ENCODE measurements around the gene SEC61A1.

SEC61A1 gene

DNA sequence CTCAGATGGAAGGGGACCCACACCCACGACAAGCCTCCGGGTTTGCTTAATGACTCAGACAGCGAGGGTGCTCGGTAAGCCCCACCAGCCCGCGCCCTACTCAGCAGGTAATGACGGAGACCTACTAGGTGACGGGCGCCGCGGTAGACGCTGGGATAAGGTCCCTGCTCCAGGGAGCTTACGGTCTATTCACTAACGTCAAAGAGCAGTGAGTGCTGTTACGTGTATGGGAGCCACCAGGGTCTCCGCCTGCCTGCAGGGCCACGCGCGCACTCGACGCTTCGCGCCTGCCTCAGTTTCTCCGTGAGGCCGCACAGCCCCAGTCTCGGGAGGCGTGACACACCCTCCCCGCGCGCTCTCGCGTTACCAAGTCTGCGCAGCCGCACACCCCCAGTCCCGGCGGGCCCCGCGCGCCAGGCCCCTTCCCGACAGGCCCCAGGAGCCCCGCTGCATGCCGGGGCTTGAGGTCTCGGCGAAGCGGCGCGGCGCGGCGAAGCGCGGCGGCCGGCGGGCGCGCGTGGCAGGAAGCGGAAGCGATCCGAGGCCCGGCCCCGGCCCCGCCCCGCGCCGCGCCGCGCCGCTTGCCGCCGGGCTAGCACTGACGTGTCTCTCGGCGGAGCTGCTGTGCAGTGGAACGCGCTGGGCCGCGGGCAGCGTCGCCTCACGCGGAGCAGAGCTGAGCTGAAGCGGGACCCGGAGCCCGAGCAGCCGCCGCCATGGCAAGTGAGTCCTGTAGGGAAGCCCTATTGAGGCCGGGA lies at the start of gene SEC61A1:
Gene SEC61A1 (plus strand): TSS at position 601 of the 758 bp plus-strand sequence. CDS start 116 bp downstream, at position 717.
- peak; percentile 95 for DNase-seq (ENCODE audit: low read depth)

GRCh38 chr3:128004661-128005060 lies 47.6 kb upstream of the SEC61A1 start:
- no peak for DNase-seq (ENCODE audit: low read depth)

DNA sequence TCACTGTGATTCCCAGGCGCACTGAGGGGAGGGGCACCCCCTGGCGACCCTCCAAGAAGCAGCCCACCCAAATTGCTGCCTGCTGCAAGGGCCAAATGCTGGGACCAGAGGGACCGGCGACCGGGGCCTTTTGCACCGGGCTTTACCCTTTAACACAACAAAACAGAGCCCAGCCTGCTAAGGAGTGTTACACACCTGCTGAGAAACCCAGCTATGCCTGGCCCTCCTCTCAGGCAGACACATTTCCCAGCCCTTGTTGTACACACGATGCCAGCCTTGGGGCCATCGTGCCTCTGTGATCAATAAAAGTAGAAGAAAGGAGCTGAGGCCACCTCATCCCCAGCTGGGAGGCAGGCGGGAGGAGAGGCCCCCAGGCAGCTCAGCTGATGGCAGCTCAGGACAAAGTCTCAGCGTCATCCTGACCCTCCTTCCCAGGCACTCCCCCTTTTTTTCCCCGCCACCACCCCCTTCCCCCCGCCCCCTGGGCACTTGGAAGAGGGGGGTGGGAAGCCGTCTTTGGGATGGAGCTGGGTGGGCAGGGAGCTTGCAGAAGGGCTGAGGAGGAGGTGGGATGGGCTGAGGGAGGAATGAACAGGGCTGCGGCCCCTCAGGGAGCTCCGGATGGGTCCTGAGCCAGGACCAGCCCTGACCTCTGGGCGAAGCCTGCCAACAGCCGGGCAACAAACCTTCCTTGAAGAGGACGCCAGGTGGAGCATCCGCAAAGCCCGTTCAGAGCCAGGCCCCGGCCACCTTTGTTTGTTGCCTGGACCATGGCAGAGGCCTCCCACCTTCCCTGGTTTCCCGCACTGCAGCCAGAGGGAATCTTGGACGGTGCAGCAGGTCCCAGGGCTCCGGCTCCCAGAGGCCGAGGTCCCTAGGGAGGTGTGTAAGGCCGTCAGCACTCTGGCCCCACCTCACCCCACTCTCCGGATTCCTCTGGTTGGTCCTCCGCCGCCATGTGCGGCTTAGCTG lies 45.9 kb upstream of the SEC61A1 start:
- no peak for DNase-seq (ENCODE audit: low read depth)

DNA sequence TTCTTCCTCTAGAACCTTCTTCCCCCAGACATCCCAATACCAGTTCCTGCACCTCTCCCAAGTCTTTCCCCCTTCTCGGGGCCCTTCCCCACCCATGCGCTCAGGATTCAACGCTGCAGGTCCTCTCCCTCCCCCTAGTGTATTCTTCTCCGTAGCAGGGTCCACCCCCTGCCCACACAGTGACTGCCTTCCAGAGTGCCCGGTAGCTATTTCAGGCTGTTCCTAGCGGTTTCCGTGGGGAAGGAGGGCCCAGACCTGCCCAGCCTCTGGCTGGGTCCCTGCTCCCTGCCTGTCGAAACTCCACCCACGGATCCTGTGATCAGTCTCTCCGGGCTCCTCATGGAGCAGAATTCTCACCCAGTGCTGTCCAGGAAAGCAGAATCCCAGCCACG lies 45.2 kb upstream of the SEC61A1 start:
- DNase-seq (ENCODE audit: low read depth) = no peak

GRCh38 chr3:128009952-128010846 lies 42.0 kb upstream of the SEC61A1 start:
- DNase-seq (ENCODE audit: low read depth) = peak; percentile 77

DNA sequence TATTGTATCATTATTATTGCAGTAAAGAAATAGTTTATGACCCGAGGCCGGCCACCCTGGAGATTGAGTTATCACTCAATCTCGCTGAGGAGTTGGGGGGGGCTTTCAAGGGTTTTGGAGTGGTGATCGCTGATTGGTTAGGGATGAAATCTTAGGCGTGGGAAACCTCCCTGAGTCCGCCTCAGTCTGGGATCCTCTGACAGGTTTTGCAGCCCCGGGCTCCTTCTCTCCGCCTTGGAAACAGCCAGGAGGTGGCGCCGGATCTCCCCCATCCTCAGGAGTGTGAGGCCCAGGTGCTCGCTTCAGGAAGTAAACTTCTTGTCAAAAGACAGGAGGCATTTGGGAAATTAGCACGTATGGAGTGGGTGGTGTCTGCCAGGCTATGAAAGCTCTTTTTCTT lies 41.1 kb upstream of the SEC61A1 start:
- DNase-seq (ENCODE audit: low read depth) = no peak

- DNase-seq (ENCODE audit: low read depth) = no peak
Measured at GRCh38 chr3:128012050-128012449, 40.2 kb upstream of the SEC61A1 start.

- DNase-seq (ENCODE audit: low read depth) = no peak
Measured at GRCh38 chr3:128014548-128014947, 37.7 kb upstream of the SEC61A1 start.

DNA sequence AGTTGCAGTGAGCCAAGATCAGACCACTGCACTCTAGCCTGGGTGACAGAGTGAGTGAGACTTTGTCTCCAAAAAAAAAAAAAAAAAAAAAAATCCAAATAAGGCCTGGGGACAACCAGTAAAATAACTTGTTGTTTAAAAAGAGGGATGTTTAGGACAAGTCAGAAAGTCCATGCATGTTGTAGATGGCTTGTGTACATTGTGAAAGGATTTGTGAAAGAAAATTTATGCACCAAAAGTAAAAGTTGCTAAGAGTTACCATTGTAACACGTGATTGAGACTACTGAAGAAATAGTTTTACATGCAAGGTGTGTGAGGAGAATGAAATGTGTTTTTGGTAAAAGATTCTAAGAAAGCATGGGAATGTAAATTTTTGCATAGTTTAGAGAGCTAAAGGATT lies 35.7 kb upstream of the SEC61A1 start:
- DNase-seq (ENCODE audit: low read depth) = no peak

- no peak for DNase-seq (ENCODE audit: low read depth)
Measured at GRCh38 chr3:128021768-128022372, 30.4 kb upstream of the SEC61A1 start.

- no peak for DNase-seq (ENCODE audit: low read depth)
Measured at GRCh38 chr3:128033102-128033501, 19.1 kb upstream of the SEC61A1 start.

- no peak for DNase-seq (ENCODE audit: low read depth)
Measured at GRCh38 chr3:128036119-128036518, 16.1 kb upstream of the SEC61A1 start.

- no peak for DNase-seq (ENCODE audit: low read depth)
Measured at GRCh38 chr3:128040041-128040440, 12.2 kb upstream of the SEC61A1 start.

GRCh38 chr3:128040660-128041059 lies 11.6 kb upstream of the SEC61A1 start:
- no peak for DNase-seq (ENCODE audit: low read depth)

DNA sequence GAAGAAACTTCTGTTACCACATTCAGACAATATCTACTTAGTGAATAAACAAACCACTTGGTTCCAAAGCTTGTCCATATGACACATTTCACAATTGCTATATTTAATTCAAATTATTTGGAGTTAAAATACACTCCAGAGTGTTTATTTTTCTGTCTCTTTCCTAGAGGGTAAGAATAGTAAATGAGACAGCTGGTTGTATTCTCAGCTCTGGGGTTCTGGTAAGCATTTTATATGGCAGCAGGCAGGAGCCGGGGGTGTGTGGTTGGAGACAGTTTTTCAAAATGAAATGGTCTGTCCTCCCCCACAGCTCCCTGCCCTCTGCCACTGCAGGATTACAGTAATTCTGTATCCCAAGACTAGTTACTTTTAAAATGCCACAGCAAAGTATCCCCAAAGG lies 10.9 kb upstream of the SEC61A1 start:
- no peak for DNase-seq (ENCODE audit: low read depth)

DNA sequence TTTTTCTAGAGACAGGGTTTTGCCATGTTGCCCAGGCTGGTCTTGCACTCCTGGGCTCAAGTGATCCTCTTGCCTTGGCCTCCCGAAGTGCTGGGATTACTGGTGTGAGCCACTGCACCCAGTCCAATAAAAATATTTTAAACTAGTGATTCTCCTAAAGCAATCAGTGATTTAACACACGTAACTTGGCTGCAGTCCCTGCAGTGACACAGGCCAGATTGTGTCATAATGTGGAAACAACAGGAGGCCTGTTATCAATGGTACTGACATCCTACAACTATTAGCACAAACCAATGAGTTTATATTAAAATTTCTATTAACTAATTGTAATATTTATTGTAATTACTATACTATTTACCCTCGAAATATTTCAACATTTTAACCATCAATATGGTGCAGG lies 1.6 kb upstream of the SEC61A1 start:
- DNase-seq (ENCODE audit: low read depth) = no peak

DNA sequence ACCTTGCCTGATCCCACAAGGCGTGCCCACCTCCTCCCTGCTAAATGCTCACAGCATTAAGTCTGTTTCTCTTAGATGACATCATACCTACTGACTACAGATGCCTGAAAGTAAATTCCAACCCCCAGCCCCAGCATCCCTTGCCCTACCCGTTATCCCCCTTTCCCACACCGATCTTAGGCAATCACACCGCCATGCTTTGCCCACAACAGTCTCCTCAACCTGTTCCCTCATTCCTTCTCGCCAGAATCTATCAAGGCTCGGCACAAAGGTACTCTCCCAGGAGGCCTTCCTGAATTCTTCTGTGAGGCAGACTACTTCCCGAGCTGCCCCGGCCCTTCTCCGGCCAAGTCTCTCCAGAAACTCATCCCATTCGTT lies 789 bp upstream of the SEC61A1 start:
- DNase-seq (ENCODE audit: low read depth) = no peak

DNA sequence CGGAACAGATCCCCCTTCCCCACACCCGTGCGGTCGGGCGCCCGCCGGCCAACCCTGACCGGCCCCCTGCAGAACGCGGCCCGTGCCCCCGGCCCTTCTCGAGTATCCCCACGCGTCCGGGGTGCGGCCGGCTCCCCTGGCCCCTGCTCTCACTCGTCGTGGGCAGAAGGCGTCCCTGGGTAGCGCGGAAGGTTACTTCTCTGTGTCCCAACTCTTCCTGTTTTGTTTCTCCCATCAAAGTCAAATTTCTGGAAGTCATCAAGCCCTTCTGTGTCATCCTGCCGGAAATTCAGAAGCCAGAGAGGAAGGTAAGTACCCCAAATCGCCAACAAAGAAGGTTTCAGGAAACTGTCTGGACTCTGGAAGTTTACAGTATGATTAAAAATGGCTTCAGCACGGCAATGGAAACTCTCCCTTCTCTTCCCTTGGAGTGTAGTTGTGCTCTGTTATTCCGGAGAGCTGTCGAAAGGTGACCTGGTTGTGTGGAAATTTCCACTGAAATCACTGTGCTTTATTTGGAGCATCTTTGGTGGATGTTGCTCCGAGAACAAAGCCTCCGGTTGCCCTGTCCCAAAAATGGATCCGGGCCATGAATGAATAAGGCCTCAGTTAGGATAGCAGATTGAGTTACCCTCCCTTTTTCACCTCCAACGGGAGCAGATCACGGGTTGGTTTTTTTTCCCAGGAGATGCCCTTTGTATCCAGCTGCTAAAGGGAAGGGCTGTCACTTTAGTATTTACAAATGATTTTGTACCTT lies 536 bp downstream of the SEC61A1 start:
- DNase-seq (ENCODE audit: low read depth) = no peak

- DNase-seq (ENCODE audit: low read depth) = no peak
Measured at GRCh38 chr3:128053614-128054013, 1.4 kb downstream of the SEC61A1 start.

DNA sequence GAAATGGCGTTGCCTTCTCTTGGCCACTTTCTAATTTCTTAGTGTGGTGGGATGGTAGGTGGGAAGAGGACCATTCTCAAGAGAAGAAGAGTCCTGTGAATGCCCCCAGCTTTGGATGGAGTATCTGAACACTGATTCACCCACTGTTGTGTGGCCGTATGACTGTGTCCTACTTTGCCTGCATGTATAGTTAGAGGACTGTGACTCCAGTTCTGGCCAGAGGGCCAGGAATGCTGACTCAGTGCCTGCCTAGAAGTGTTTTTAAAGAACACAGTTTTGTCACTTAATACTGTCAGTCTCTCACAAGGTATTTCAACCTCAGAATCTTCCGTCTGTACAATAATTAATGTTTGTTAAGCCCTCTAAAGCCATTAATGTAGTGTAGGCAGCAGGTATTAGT lies 2.1 kb downstream of the SEC61A1 start:
- peak; percentile 46 for DNase-seq (ENCODE audit: low read depth)

- DNase-seq (ENCODE audit: low read depth) = no peak
Measured at GRCh38 chr3:128056258-128056657, 4.0 kb downstream of the SEC61A1 start.

Data from fibroblast of gingiva (primary cell).